OCI-LY1 (cell line): ENCODE data around the gene SUPT4H1.

Experiments used
- CTCF ChIP-seq: fragments of 200-600 bp; sonication (generic), shearing (Covaris generic); IDR thresholded peaks from 2 replicates; pipeline ENCODE4 v1.5.1; 2017; ENCODE audit warnings: mild to moderate bottlenecking, antibody characterized with exemption, low read length, moderate library complexity, mixed read lengths
- EZH2 ChIP-seq: fragments of 200-600 bp; sonication (generic), shearing (Covaris generic); IDR thresholded peaks from 2 replicates; pipeline ENCODE4 v1.8.0; 2017; ENCODE audit warnings: borderline replicate concordance, mixed run types, mild to moderate bottlenecking, antibody characterized with exemption, low read length, moderate library complexity, mixed read lengths

DNA sequence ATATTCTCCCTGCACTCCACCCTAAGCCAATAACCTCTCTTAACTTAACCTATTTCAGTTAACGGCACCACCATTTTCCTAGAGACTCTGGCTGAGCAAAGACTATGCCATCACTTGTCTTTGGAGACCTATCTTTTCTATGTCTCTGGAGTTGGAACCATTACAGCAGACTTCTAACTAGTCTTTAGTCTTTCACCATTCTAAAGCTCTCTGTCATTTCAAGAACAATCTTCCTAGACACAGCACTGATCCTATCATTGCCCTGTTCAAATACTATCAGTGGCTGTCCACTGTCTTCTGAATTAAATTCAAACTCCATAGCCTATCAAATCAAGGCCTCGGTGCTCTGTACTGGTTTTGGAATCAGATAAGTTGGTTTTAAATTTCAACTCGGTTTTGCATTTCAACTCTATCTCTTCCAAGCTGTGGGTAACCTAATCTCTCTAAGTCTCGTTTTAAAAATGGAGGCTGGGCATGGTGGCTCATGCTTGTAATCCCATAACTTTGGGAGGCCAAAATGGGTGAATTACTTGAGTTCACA is 33.4 kb upstream of the SUPT4H1 start:
- TF ChIP-seq EZH2 (no peak), CTCF (no peak)
